ENCODE data around the gene PKD2.

Gene PKD2

DNA sequence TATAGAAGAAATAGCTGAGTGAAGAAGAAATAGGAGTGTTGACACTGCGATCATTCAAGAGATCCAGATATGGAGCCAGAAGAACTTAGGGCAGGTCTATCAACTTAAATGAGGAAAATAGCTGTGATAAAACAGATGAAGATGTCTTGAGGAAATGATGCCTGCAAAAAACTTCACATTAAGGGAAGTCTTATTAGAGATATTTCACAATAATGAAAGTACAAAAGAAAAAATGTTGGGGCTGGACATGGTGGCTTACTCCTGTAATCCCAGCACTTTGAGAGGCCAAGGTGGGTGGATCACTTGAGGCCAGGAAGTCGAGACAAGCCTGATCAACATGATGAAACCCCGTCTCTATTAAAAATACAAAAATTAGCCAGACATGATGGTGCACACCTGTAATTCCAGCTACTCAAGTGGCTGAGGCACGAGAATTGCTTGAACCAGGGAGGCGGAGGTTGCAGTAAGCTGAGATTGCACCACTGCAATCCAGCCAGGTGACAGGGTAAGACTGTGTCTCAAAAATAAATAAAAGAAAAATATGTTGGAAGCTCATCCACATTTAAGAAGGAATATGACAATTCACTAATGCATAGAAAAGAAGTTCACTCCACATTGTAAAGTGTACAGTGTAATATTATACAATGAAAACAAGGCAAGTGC, 56.3 kb downstream of the PKD2 start:
- WGBS, 2 experiments (ENCODE audit: insufficient coverage in 2 of 2) = 98 to 100% methylated on average over 3 to 5 of the region's 5 CpGs
- H3K4me3 ChIP-seq (ENCODE audit: extremely low read depth, insufficient read depth, low read length, poor library complexity, severe bottlenecking) = no peak overlapping the region
- peaks cover 61% of the 10 kb centered on the region for H3K36me3 ChIP-seq (ENCODE audit: control insufficient read depth, insufficient read depth, low read length)
- H3K4me1 ChIP-seq (ENCODE audit: control insufficient read depth, insufficient read depth, low read length, poor library complexity, severe bottlenecking) = no peaks in the 10 kb centered on the region
- no peaks in the 10 kb centered on the region for H3K9me3 ChIP-seq (ENCODE audit: control insufficient read depth, low read length)
- no peak overlapping the region for H3K27ac ChIP-seq (ENCODE audit: low read depth, low read length, severe bottlenecking)

DNA sequence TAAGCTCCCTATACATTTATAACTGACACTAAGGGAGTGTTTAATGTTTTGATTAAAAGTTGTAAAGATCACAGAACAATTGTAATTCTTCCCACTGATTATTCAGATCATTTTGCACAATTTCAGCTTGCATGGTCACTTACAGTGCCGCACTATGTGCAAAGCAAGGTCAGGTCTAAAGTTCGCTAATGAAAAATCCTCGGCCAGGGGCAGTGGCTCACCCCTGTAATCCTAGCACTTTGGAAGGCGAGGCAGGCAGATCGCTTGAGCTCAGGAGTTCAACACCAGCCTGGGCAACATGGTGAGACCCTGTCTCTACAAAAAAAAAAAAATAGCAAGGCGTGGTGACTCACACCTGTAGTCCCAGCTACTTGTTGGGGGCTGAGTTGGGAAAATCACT, 57.0 kb downstream of the PKD2 start:
- Histone ChIP-seq H3K36me3 (ENCODE audit: control insufficient read depth, insufficient read depth, low read length) (peaks cover 61% of the 10 kb centered on the region), H3K9me3 (ENCODE audit: control insufficient read depth, low read length) (no peaks in the 10 kb centered on the region)

DNA sequence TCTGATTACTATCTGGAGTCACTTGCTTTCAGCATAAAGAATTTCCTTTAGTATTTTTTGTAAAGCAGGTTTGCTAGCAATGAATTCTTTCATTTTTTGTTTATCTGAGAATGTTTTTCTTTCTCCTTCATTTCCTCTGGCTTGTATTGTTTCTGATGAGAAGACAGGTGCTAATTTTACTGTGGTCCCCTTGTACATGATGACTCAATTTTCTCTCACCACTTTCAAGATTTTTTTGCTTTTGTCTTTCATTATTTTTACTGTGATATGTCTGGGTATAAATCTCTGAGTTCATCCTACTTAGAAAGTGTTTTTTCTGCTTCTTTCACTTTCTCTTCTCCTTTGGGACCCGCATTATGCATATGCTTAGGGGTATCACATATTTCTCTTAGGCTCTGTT, 62.6 kb downstream of the PKD2 start:
- H3K27ac ChIP-seq (ENCODE audit: low read depth, low read length, severe bottlenecking) = no peak overlapping the region
- no peaks in the 10 kb centered on the region for H3K4me1 ChIP-seq (ENCODE audit: control insufficient read depth, insufficient read depth, low read length, poor library complexity, severe bottlenecking)
- no peaks in the 10 kb centered on the region for H3K9me3 ChIP-seq (ENCODE audit: control insufficient read depth, low read length)
- peaks cover 86% of the 10 kb centered on the region for H3K36me3 ChIP-seq (ENCODE audit: control insufficient read depth, insufficient read depth, low read length)
- no peak overlapping the region for H3K4me3 ChIP-seq (ENCODE audit: extremely low read depth, insufficient read depth, low read length, poor library complexity, severe bottlenecking)
- WGBS, 2 experiments (ENCODE audit: insufficient coverage in 2 of 2) = 100% methylated on average over 1 of the region's 1 CpG; no CpG with 5 or more reads in 1 of the 2 experiments

More for the DNA sequence above, 57.0 kb downstream of the PKD2 start:
- Histone ChIP-seq H3K27ac (ENCODE audit: low read depth, low read length, severe bottlenecking) (no peak overlapping the region), H3K4me1 (ENCODE audit: control insufficient read depth, insufficient read depth, low read length, poor library complexity, severe bottlenecking) (no peaks in the 10 kb centered on the region), H3K4me3 (ENCODE audit: extremely low read depth, insufficient read depth, low read length, poor library complexity, severe bottlenecking) (no peak overlapping the region)
- WGBS, 2 experiments (ENCODE audit: insufficient coverage in 2 of 2) = 80 to 87% methylated on average over 5 to 6 of the region's 6 CpGs

DNA sequence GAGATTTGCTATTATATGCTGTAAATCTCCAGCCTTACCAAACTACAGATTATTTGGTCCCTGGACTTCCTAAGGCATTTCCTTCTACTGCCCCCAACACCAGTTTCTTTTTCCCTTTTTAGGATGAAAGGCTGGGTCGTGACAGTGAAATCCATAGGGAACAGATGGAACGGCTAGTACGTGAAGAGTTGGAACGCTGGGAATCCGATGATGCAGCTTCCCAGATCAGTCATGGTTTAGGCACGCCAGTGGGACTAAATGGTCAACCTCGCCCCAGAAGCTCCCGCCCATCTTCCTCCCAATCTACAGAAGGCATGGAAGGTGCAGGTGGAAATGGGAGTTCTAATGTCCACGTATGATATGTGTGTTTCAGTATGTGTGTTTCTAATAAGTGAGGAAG, 67.9 kb downstream of the PKD2 start:
- Histone ChIP-seq H3K4me3 (ENCODE audit: extremely low read depth, insufficient read depth, low read length, poor library complexity, severe bottlenecking) (no peak overlapping the region), H3K9me3 (ENCODE audit: control insufficient read depth, low read length) (no peaks in the 10 kb centered on the region), H3K36me3 (ENCODE audit: control insufficient read depth, insufficient read depth, low read length) (peaks cover 62% of the 10 kb centered on the region), H3K27ac (ENCODE audit: low read depth, low read length, severe bottlenecking) (no peak overlapping the region), H3K4me1 (ENCODE audit: control insufficient read depth, insufficient read depth, low read length, poor library complexity, severe bottlenecking) (no peaks in the 10 kb centered on the region)
- WGBS, 2 experiments (ENCODE audit: insufficient coverage in 2 of 2) = 96 to 98% methylated on average over 5 to 7 of the region's 9 CpGs

DNA sequence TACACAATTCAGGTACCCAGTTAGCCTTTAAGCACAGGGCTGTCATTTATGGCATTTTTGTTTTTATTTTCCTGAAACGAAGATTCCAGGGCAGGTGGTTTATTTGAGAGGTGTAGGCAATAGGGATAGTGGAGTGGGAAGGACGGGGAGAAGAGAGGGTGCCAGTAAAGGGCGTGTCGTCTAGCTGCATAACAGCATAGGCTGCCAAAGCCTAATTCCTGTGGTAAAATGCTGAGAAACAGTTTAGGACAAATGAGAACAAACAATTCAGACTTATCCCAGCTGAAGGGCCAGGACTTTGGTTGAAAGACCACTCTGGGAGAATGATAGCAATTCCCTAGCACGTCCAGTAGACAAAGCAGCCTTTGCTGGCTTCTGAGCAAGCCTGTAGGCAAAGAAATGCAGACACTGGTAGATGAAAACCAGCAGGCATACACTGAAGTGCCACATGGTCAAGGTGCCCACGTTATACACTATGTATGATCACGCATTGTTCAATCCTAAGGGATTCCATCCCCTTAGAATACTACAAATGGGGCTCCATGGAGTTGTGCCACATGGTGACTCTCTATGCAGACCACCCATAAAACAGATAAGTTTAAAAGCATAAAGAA, 70.6 kb downstream of the PKD2 start:
- no peaks in the 10 kb centered on the region for H3K4me1 ChIP-seq (ENCODE audit: control insufficient read depth, insufficient read depth, low read length, poor library complexity, severe bottlenecking)
- 94 to 95% methylated on average over 7 of the region's 7 CpGs for WGBS, 2 experiments (ENCODE audit: insufficient coverage in 2 of 2)
- peaks cover 36% of the 10 kb centered on the region for H3K36me3 ChIP-seq (ENCODE audit: control insufficient read depth, insufficient read depth, low read length)
- H3K27ac ChIP-seq (ENCODE audit: low read depth, low read length, severe bottlenecking) = no peak overlapping the region
- no peaks in the 10 kb centered on the region for H3K9me3 ChIP-seq (ENCODE audit: control insufficient read depth, low read length)
- no peak overlapping the region for H3K4me3 ChIP-seq (ENCODE audit: extremely low read depth, insufficient read depth, low read length, poor library complexity, severe bottlenecking)

DNA sequence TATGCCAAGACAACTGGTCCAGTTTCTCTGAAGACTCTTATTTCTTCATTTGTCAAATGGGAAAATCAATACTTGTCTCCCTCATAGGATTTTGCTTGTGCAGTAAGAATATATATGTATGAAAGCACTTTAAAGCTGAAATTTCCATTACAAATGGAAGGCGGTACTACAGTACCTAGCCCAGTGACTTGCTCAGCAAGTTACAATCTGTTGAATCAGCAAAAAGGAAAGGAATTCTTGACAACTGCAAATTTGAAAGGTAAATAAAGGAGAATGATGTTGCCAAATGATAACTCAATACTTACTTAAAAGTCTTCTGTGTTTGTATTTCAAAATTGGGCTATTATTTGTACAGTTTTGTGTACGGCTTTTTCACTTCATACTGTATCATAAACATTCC, 71.1 kb downstream of the PKD2 start:
- no peak overlapping the region for H3K27ac ChIP-seq (ENCODE audit: low read depth, low read length, severe bottlenecking)
- WGBS, 2 experiments (ENCODE audit: insufficient coverage in 2 of 2) = no CpG with 5 or more reads among the region's 2 CpGs
- no peaks in the 10 kb centered on the region for H3K4me1 ChIP-seq (ENCODE audit: control insufficient read depth, insufficient read depth, low read length, poor library complexity, severe bottlenecking)
- peaks cover 30% of the 10 kb centered on the region for H3K36me3 ChIP-seq (ENCODE audit: control insufficient read depth, insufficient read depth, low read length)
- H3K9me3 ChIP-seq (ENCODE audit: control insufficient read depth, low read length) = no peaks in the 10 kb centered on the region
- H3K4me3 ChIP-seq (ENCODE audit: extremely low read depth, insufficient read depth, low read length, poor library complexity, severe bottlenecking) = no peak overlapping the region

DNA sequence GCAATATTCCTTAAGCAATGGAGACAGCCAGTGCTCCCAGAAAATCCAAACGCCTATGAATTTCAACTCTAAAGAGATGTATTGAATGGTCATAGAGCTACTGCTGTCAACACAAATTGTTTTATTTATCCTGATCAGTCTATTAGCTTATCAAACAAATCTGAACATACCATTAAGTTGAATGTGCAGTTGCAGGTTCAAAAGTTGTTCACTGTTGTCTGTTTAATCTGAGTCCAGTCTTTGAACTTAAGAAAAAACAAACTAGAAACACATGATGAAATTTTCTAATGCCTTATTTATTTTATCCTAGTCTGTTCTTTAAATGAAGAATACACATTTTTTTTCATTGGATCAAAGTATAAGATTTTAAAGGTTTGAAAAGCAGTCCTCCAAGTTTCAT, 73.2 kb downstream of the PKD2 start:
- no peak overlapping the region for H3K27ac ChIP-seq (ENCODE audit: low read depth, low read length, severe bottlenecking)
- no peaks in the 10 kb centered on the region for H3K4me1 ChIP-seq (ENCODE audit: control insufficient read depth, insufficient read depth, low read length, poor library complexity, severe bottlenecking)
- H3K36me3 ChIP-seq (ENCODE audit: control insufficient read depth, insufficient read depth, low read length) = peaks cover 12% of the 10 kb centered on the region
- H3K9me3 ChIP-seq (ENCODE audit: control insufficient read depth, low read length) = no peaks in the 10 kb centered on the region
- H3K4me3 ChIP-seq (ENCODE audit: extremely low read depth, insufficient read depth, low read length, poor library complexity, severe bottlenecking) = no peak overlapping the region
- no CpG with 5 or more reads among the region's 1 CpG for WGBS, 2 experiments (ENCODE audit: insufficient coverage in 2 of 2)

DNA sequence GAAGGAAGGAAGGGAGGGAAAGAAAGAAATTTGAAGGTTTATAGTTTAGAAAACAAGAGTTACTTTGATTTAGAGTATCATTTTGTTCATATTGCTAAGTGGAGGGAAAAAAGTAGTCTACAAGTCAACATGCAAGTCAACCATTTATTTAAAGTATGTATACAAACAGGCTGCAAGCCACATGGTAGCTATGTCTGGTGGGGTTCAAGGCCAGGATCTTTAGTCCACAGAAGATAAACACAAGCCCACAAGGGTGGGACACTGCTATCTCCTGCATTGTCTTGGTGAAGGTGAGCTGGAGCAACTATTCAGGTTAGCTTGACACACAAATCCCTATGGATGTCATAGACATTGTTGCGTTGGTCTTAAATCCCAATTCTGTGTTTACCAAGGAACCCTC, 79.6 kb downstream of the PKD2 start:
- WGBS, 2 experiments (ENCODE audit: insufficient coverage in 2 of 2) = 100% methylated on average over 1 of the region's 1 CpG
- Histone ChIP-seq H3K4me1 (ENCODE audit: control insufficient read depth, insufficient read depth, low read length, poor library complexity, severe bottlenecking) (no peaks in the 10 kb centered on the region), H3K9me3 (ENCODE audit: control insufficient read depth, low read length) (no peaks in the 10 kb centered on the region), H3K36me3 (ENCODE audit: control insufficient read depth, insufficient read depth, low read length) (no peaks in the 10 kb centered on the region), H3K27ac (ENCODE audit: low read depth, low read length, severe bottlenecking) (no peak overlapping the region), H3K4me3 (ENCODE audit: extremely low read depth, insufficient read depth, low read length, poor library complexity, severe bottlenecking) (no peak overlapping the region)

DNA sequence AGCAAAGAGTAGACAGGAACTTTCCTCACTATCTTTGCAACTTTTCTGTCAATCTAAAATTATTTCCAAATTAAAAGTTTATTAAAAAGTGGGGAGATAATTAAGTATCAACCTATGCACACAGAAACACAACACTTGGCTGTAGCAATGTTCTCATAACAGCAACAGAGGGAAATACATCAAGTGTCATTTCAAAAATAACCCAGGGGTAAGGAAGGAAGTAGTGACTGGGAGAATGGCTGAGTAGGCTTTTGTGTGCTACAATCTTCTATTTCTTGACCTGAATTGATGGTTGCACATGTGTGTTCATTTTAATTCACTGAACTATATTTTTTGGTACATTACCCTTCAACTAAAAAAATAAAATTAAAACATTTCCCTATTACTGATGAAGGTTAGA, 83.5 kb downstream of the PKD2 start:
- H3K4me3 ChIP-seq (ENCODE audit: extremely low read depth, insufficient read depth, low read length, poor library complexity, severe bottlenecking) = no peak overlapping the region
- H3K36me3 ChIP-seq (ENCODE audit: control insufficient read depth, insufficient read depth, low read length) = no peaks in the 10 kb centered on the region
- no peak overlapping the region for H3K27ac ChIP-seq (ENCODE audit: low read depth, low read length, severe bottlenecking)
- H3K9me3 ChIP-seq (ENCODE audit: control insufficient read depth, low read length) = no peaks in the 10 kb centered on the region
- H3K4me1 ChIP-seq (ENCODE audit: control insufficient read depth, insufficient read depth, low read length, poor library complexity, severe bottlenecking) = no peaks in the 10 kb centered on the region

DNA sequence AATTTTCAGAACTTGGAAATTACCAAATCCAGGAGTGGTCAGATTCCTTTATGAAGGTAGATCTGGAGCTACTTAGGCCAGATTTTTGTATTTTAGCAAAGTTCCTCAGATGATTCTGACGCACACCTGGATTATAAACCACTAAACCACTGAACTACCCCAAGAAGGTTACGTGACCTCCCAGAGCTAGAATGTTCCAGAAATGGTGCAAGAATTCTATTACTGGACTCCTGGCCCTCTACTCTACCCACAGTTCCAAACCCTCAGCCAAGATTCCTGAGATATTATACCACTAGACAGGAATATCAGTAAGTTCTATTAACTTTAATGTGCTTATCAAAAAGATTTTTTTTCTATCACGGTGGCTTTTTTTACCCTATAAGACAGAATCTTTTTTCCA, 83.9 kb downstream of the PKD2 start:
- Histone ChIP-seq H3K4me3 (ENCODE audit: extremely low read depth, insufficient read depth, low read length, poor library complexity, severe bottlenecking) (no peak overlapping the region), H3K4me1 (ENCODE audit: control insufficient read depth, insufficient read depth, low read length, poor library complexity, severe bottlenecking) (no peaks in the 10 kb centered on the region), H3K9me3 (ENCODE audit: control insufficient read depth, low read length) (no peaks in the 10 kb centered on the region), H3K36me3 (ENCODE audit: control insufficient read depth, insufficient read depth, low read length) (no peaks in the 10 kb centered on the region), H3K27ac (ENCODE audit: low read depth, low read length, severe bottlenecking) (no peak overlapping the region)
- WGBS, 2 experiments (ENCODE audit: insufficient coverage in 2 of 2) = 100% methylated on average over 2 of the region's 3 CpGs; no CpG with 5 or more reads in 1 of the 2 experiments

DNA sequence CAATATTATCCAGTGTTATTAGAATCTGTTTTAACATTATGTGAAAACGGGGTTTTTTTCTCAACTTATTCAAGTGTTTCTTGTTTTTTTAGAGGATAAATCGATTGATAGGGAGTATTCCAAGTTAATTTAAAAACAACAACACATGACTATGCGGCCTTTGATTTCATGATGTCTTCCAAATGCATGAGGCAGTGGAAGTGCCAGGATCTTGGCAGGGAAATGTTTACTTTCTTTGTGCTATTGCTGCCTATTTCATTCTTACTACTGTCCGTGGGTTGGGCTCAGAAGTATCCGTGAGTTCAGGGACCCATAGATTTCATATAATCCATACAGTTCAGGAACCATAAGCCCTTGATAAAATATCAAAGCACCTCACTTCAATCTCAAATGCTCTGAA, 86.4 kb downstream of the PKD2 start:
- WGBS, 2 experiments (ENCODE audit: insufficient coverage in 2 of 2) = 81 to 91% methylated on average over 2 to 3 of the region's 5 CpGs
- Histone ChIP-seq H3K4me3 (ENCODE audit: extremely low read depth, insufficient read depth, low read length, poor library complexity, severe bottlenecking) (no peak overlapping the region), H3K36me3 (ENCODE audit: control insufficient read depth, insufficient read depth, low read length) (no peaks in the 10 kb centered on the region), H3K4me1 (ENCODE audit: control insufficient read depth, insufficient read depth, low read length, poor library complexity, severe bottlenecking) (no peaks in the 10 kb centered on the region), H3K9me3 (ENCODE audit: control insufficient read depth, low read length) (no peaks in the 10 kb centered on the region), H3K27ac (ENCODE audit: low read depth, low read length, severe bottlenecking) (no peak overlapping the region)

Data from mesodermal cell (in vitro differentiated cells).